HG03442 (cell line): ENCODE data around the gene CYP1B1.
"Not testable (repeated sequence)": the region's sequence is repeated elsewhere in the genome, so short reads cannot be mapped to it uniquely, and the experiment has no call there.

Experiments used
- ATAC-seq: cut with Tn5 transposase; IDR thresholded peaks from one replicate; pipeline ENCODE4 v1.9.1; 2021; ENCODE audit warnings: mild to moderate bottlenecking, moderate library complexity; ENCODE audit not compliant: unreplicated experiment

The CYP1B1 gene

GRCh38 chr2:38099099-38100028 lies 23.4 kb upstream of the CYP1B1 start:
- no peak for ATAC-seq

GRCh38 chr2:38098421-38099098 lies 22.6 kb upstream of the CYP1B1 start:
- ATAC-seq = no peak

GRCh38 chr2:38097988-38098385 lies 22.0 kb upstream of the CYP1B1 start:
- no peak for ATAC-seq

GRCh38 chr2:38097258-38097987 lies 21.5 kb upstream of the CYP1B1 start:
- no peak for ATAC-seq

- no peak for ATAC-seq
These were observed 20.3 kb upstream of the CYP1B1 start for GRCh38 chr2:38095996-38096861.

GRCh38 chr2:38095079-38095995 lies 19.4 kb upstream of the CYP1B1 start:
- no peak for ATAC-seq

GRCh38 chr2:38093527-38094165 lies 17.7 kb upstream of the CYP1B1 start:
- ATAC-seq = no peak

GRCh38 chr2:38092196-38092902 lies 16.4 kb upstream of the CYP1B1 start:
- ATAC-seq = no peak

- ATAC-seq = no peak
These were observed 15.8 kb upstream of the CYP1B1 start for GRCh38 chr2:38091760-38092159.

GRCh38 chr2:38090928-38091327 lies 15.0 kb upstream of the CYP1B1 start:
- ATAC-seq = no peak

GRCh38 chr2:38090212-38090611 lies 14.3 kb upstream of the CYP1B1 start:
- not testable (repeated sequence) for ATAC-seq

- ATAC-seq = not testable (repeated sequence)
These were observed 10.2 kb upstream of the CYP1B1 start for GRCh38 chr2:38085998-38086698.

- not testable (repeated sequence) for ATAC-seq
These were observed 8.6 kb upstream of the CYP1B1 start for GRCh38 chr2:38084556-38084955.

GRCh38 chr2:38082727-38083126 lies 6.8 kb upstream of the CYP1B1 start:
- ATAC-seq = not testable (repeated sequence)

- ATAC-seq = no peak
These were observed 4.4 kb upstream of the CYP1B1 start for GRCh38 chr2:38080346-38080745.

- no peak for ATAC-seq
These were observed 3.4 kb upstream of the CYP1B1 start for GRCh38 chr2:38079116-38080052.

GRCh38 chr2:38077431-38077769 lies 1.4 kb upstream of the CYP1B1 start:
- ATAC-seq = no peak
